Subcutaneous abdominal adipose tissue (tissue), 5 donors: ENCODE data around the gene OLFML2A.
"Not testable (repeated sequence)": the region's sequence is repeated elsewhere in the genome, so short reads cannot be mapped to it uniquely, and the experiment has no call there.

Experiments used
- H3K27ac ChIP-seq: one replicate; pipeline ENCODE4 v1.7.0; 2013; ENCODE audit warnings: low read depth, mild to moderate bottlenecking, inconsistent platforms, low read length, moderate library complexity
- H3K27me3 ChIP-seq, 5 donors: one replicate each; pipeline ENCODE4 v1.7.0; 2013; ENCODE audit warnings: low read length in 5 of 5, inconsistent platforms in 1 of 5; ENCODE audit not compliant: control insufficient read depth in 5 of 5, insufficient read depth in 4 of 5
- H3K36me3 ChIP-seq, 5 donors: one replicate each; pipeline ENCODE4 v1.7.0; 2013; ENCODE audit warnings: low read length in 5 of 5; ENCODE audit not compliant: control insufficient read depth in 5 of 5, insufficient read depth in 5 of 5
- H3K4me1 ChIP-seq, 5 donors: one replicate each; pipeline ENCODE4 v1.7.0; 2013; ENCODE audit warnings: low read length in 5 of 5, mild to moderate bottlenecking in 3 of 5, moderate library complexity in 1 of 5; ENCODE audit not compliant: control insufficient read depth in 5 of 5, insufficient read depth in 5 of 5
- H3K4me3 ChIP-seq, 5 donors: one replicate each; pipeline ENCODE4 v1.7.0; 2013; ENCODE audit warnings: low read length in 5 of 5, low read depth in 1 of 5
- H3K9ac ChIP-seq, 5 donors: one replicate each; pipeline ENCODE4 v1.7.0; 2013; ENCODE audit warnings: low read length in 5 of 5, mild to moderate bottlenecking in 4 of 5, moderate library complexity in 3 of 5
- H3K9me3 ChIP-seq, 5 donors: one replicate each; pipeline ENCODE4 v1.7.0; 2013; ENCODE audit warnings: low read length in 5 of 5; ENCODE audit not compliant: control insufficient read depth in 5 of 5
- donor health status: healthy.
- donor health status: healthy.
- donor health status: healthy.
- donor health status: healthy.
- donor health status: healthy.

OLFML2A gene

GRCh38 chr9:124767821-124768220, 9.1 kb upstream of the OLFML2A start:
- Histone ChIP-seq H3K27me3 (peaks cover 8 to 47% (median 20%) of the 10 kb centered on the region in 5 donors), H3K9me3 (no peaks in the 10 kb centered on the region), H3K4me3 (no peak overlapping the region), H3K27ac (no peak overlapping the region), H3K4me1 (peaks cover 0 to 30% (median 26%) of the 10 kb centered on the region in 5 donors), H3K9ac (no peak overlapping the region), H3K36me3 (no peaks in the 10 kb centered on the region)

GRCh38 chr9:124768334-124768733, 8.6 kb upstream of the OLFML2A start:
- Histone ChIP-seq H3K27me3 (peaks cover 8 to 44% (median 20%) of the 10 kb centered on the region in 5 donors), H3K4me3 (no peak overlapping the region), H3K4me1 (peaks cover 0 to 30% (median 26%) of the 10 kb centered on the region in 5 donors), H3K9ac (no peak overlapping the region), H3K9me3 (no peaks in the 10 kb centered on the region), H3K27ac (no peak overlapping the region), H3K36me3 (no peaks in the 10 kb centered on the region)

GRCh38 chr9:124768750-124769548, 8.0 kb upstream of the OLFML2A start:
- no peak overlapping the region for H3K9ac ChIP-seq
- peaks cover 0 to 30% (median 26%) of the 10 kb centered on the region in 5 donors for H3K4me1 ChIP-seq
- no peaks in the 10 kb centered on the region for H3K36me3 ChIP-seq
- H3K4me3 ChIP-seq: peak overlapping the region in 1 of 5 donors; percentile 80
- no peaks in the 10 kb centered on the region for H3K9me3 ChIP-seq
- no peak overlapping the region for H3K27ac ChIP-seq
- peaks cover 8 to 40% (median 18%) of the 10 kb centered on the region in 5 donors for H3K27me3 ChIP-seq

- Histone ChIP-seq H3K36me3 (no peaks in the 10 kb centered on the region), H3K4me1 (peaks cover 0 to 33% (median 27%) of the 10 kb centered on the region in 5 donors), H3K27me3 (peaks cover 8 to 40% (median 18%) of the 10 kb centered on the region in 5 donors), H3K9ac (peak overlapping the region in 3 of 5 donors; percentile 2 to 63 (median 28)), H3K9me3 (no peaks in the 10 kb centered on the region), H3K4me3 (peak overlapping the region; percentile 43 to 80 (median 73)), H3K27ac (no peak overlapping the region)
These were observed 7.2 kb upstream of the OLFML2A start for GRCh38 chr9:124769549-124770358.

- H3K4me3 ChIP-seq: peak overlapping the region; percentile 71 to 80 (median 76)
- H3K9me3 ChIP-seq: no peaks in the 10 kb centered on the region
- H3K27me3 ChIP-seq: peaks cover 8 to 40% (median 18%) of the 10 kb centered on the region in 5 donors
- peak overlapping the region in 4 of 5 donors; percentile 57 to 83 (median 72) for H3K9ac ChIP-seq
- H3K27ac ChIP-seq: no peak overlapping the region
- H3K36me3 ChIP-seq: no peaks in the 10 kb centered on the region
- peaks cover 0 to 33% (median 27%) of the 10 kb centered on the region in 5 donors for H3K4me1 ChIP-seq
These were observed 6.4 kb upstream of the OLFML2A start for GRCh38 chr9:124770359-124771020.

GRCh38 chr9:124771021-124771866, 5.7 kb upstream of the OLFML2A start, which contains the start of gene NR6A1:
Gene NR6A1, minus strand, starts transcription at chr9:124771311.
- Histone ChIP-seq H3K4me1 (peaks cover 0 to 34% (median 29%) of the 10 kb centered on the region in 5 donors), H3K27me3 (peaks cover 8 to 43% (median 18%) of the 10 kb centered on the region in 5 donors), H3K27ac (no peak within 1 kb of the TSS), H3K9me3 (no peaks in the 10 kb centered on the region), H3K36me3 (no peaks in the 10 kb centered on the region), H3K4me3 (peak within 1 kb of the TSS; percentile 71 to 81 (median 77)), H3K9ac (peak within 1 kb of the TSS in 4 of 5 donors; percentile 67 to 83 (median 72))

GRCh38 chr9:124771867-124772679, 4.9 kb upstream of the OLFML2A start:
- Histone ChIP-seq H3K27ac (no peak overlapping the region), H3K4me3 (peak overlapping the region; percentile 71 to 81 (median 77)), H3K4me1 (peaks cover 0 to 41% (median 37%) of the 10 kb centered on the region in 5 donors), H3K9ac (peak overlapping the region in 4 of 5 donors; percentile 53 to 83 (median 71)), H3K9me3 (no peaks in the 10 kb centered on the region), H3K36me3 (no peaks in the 10 kb centered on the region), H3K27me3 (peaks cover 13 to 35% (median 17%) of the 10 kb centered on the region in 5 donors)

- H3K27me3 ChIP-seq: peaks cover 16 to 33% (median 18%) of the 10 kb centered on the region in 5 donors
- not testable (repeated sequence) for H3K9me3 ChIP-seq, H3K36me3 ChIP-seq, H3K9ac ChIP-seq, H3K27ac ChIP-seq, H3K4me3 ChIP-seq
- peaks cover 0 to 48% (median 42%) of the 10 kb centered on the region in 5 donors for H3K4me1 ChIP-seq
These were observed 4.1 kb upstream of the OLFML2A start for GRCh38 chr9:124772877-124773276.
